B cell (primary cell): ENCODE measurements around the gene SYNE1. TPM values are rescaled to one million over a fixed set of nuclear protein-coding genes. Genes with fewer than 3 reads are reported as not detected.

Experiments used
- ATAC-seq: fragments of 200-7000 bp; cut with Tn5 transposase; one replicate; pipeline ENCODE4 v1.10.0; 2021; ENCODE audit warnings: low read depth, mild to moderate bottlenecking, moderate number of reproducible peaks, moderate library complexity
- CTCF ChIA-PET: fragments of 350-600 bp; sonication (Branson Sonifier 250); formaldehyde crosslinking; loops from one replicate; lab custom pipeline; 2021; ENCODE audit warnings: antibody characterized with exemption, inconsistent platforms; lab: Charles Lee
- POLR2A ChIA-PET: fragments of 350-600 bp; sonication (Branson Sonifier 250); formaldehyde crosslinking; loops from one replicate; lab custom pipeline; 2021; ENCODE audit warnings: antibody characterized with exemption; lab: Charles Lee
- DNase-seq: peaks from one replicate; pipeline ENCODE4 v3.0.0; 2013
- H2AFZ ChIP-seq: 2 replicates; pipeline ENCODE4 v1.6.1; 2012; ENCODE audit warnings: mild to moderate bottlenecking, low read depth, low read length; ENCODE audit not compliant: insufficient read depth, poor library complexity, severe bottlenecking
- H3K27ac ChIP-seq, 2 donors: 1 replicate in 1 of 2; 2 replicates in 1 of 2; pipeline ENCODE4 v1.5.1; 2012 to 2013; ENCODE audit warnings: low read length in 2 of 2, mild to moderate bottlenecking in 2 of 2, moderate library complexity in 1 of 2
- H3K27me3 ChIP-seq, 4 experiments: fragments of 200-600 bp in 1 of 4; sonication (generic) in 1 of 4; replicated peaks in 1 of 4; 1 replicate in 2 of 4; 2 replicates in 2 of 4; pipeline versions ENCODE4 v1.6.1 to v1.7.0; 2013 to 2016; ENCODE audit warnings: low read length in 3 of 4, mild to moderate bottlenecking in 2 of 4, mixed read lengths in 1 of 4, moderate library complexity in 1 of 4; ENCODE audit not compliant: insufficient read depth in 4 of 4, control insufficient read depth in 3 of 4; ENCODE audit errors: control extremely low read depth in 1 of 4
- H3K36me3 ChIP-seq, 2 experiments: replicated peaks in 1 of 2; 1 replicate in 1 of 2; 2 replicates in 1 of 2; pipeline versions ENCODE4 v1.6.1 to v1.7.1; 2013; ENCODE audit warnings: low read length in 1 of 2; ENCODE audit not compliant: insufficient read depth in 2 of 2, control insufficient read depth in 1 of 2; ENCODE audit errors: control extremely low read depth in 1 of 2, extremely low read depth in 1 of 2
- H3K4me1 ChIP-seq, 2 donors: fragments of 200-600 bp in 1 of 2; sonication (generic) in 1 of 2; 1 replicate in 1 of 2; 2 replicates in 1 of 2; pipeline versions ENCODE4 v1.5.1 to v1.6.1; 2013 to 2017; ENCODE audit warnings: low read length in 2 of 2; ENCODE audit not compliant: control insufficient read depth in 2 of 2, insufficient read depth in 2 of 2
- H3K4me2 ChIP-seq: replicated peaks from 2 replicates; pipeline ENCODE3; 2012; ENCODE audit warnings: mild to moderate bottlenecking, low read depth, low read length; ENCODE audit not compliant: poor library complexity, severe bottlenecking
- H3K4me3 ChIP-seq, 5 experiments: fragments of 200-600 bp in 1 of 5; sonication (generic) in 1 of 5; 1 replicate in 3 of 5; 2 replicates in 2 of 5; pipeline versions ENCODE4 v1.5.1 to v1.7.0; 2011 to 2016; ENCODE audit warnings: low read length in 4 of 5, mild to moderate bottlenecking in 4 of 5, low read depth in 2 of 5, control low read depth in 1 of 5, moderate library complexity in 1 of 5; ENCODE audit not compliant: insufficient read depth in 1 of 5; ENCODE audit errors: control extremely low read depth in 1 of 5, extremely low read depth in 1 of 5
- H3K79me2 ChIP-seq: fragments of 200-600 bp; sonication (generic); one replicate; pipeline ENCODE4 v1.6.0; 2016; ENCODE audit warnings: low read length; ENCODE audit not compliant: control insufficient read depth, insufficient read depth
- H3K9ac ChIP-seq: fragments of 200-600 bp; sonication (generic); 2 replicates; pipeline ENCODE4 v1.6.1; 2017; ENCODE audit warnings: mild to moderate bottlenecking, low read length, moderate library complexity
- H3K9me3 ChIP-seq, 3 donors: one replicate each; pipeline versions ENCODE4 v1.6.1 to v1.7.1; 2013; ENCODE audit warnings: low read length in 2 of 3; ENCODE audit not compliant: control insufficient read depth in 2 of 3, insufficient read depth in 1 of 3; ENCODE audit errors: control extremely low read depth in 1 of 3
- H4K20me1 ChIP-seq: 2 replicates; pipeline ENCODE4 v1.6.0; 2012; ENCODE audit warnings: mild to moderate bottlenecking, low read length; ENCODE audit not compliant: insufficient read depth, control insufficient read depth, poor library complexity, severe bottlenecking
- H3K27ac Mint-ChIP-seq: one replicate; pipeline ENCODE4 v1.8.0; 2021; ENCODE audit warnings: mixed read lengths
- H3K27me3 Mint-ChIP-seq: one replicate; pipeline ENCODE4 v1.8.0; 2021; ENCODE audit warnings: mixed read lengths
- H3K4me1 Mint-ChIP-seq: one replicate; pipeline ENCODE4 v1.8.0; 2021; ENCODE audit warnings: mixed read lengths
- H3K4me3 Mint-ChIP-seq: one replicate; pipeline ENCODE4 v1.8.0; 2021; ENCODE audit warnings: mixed read lengths
- H3K9me3 Mint-ChIP-seq: one replicate; pipeline ENCODE4 v1.8.0; 2022; ENCODE audit warnings: mixed read lengths; ENCODE audit not compliant: insufficient read depth
- CTCF ChIP-seq: fragments of 200-600 bp; IDR thresholded peaks from one replicate; pipeline ENCODE4 v1.8.0; 2022; ENCODE audit warnings: antibody characterized with exemption, mild to moderate bottlenecking
- EZH2 ChIP-seq: IDR thresholded peaks from 2 replicates; pipeline ENCODE4 v1.6.1; 2012; ENCODE audit warnings: borderline replicate concordance, low read depth, mild to moderate bottlenecking, moderate library complexity, low read length; ENCODE audit not compliant: insufficient read depth, poor library complexity, severe bottlenecking
- WGBS: methylation state at CpG from one replicate; pipeline ENCODE4 v1.1.5; 2013; ENCODE audit warnings: missing lambda C conversion rate; ENCODE audit not compliant: insufficient coverage; 5-methylcytosine and 5-hydroxymethylcytosine counted together
- intact Hi-C: fragments of 100-400 bp; cut with micrococcal nuclease; formaldehyde crosslinking; loops from one replicate; pipeline ENCODE4 v1.10.0; 2022
- polyA plus RNA-seq: library from polyadenylated mRNA; depleted of rRNA; stranded (reverse); fragments of >200 nt; gene quantifications from 2 replicates; pipeline ENCODE4 v1.2.3, GENCODE V29; 2012
- total RNA-seq, 2 donors: library from RNA; stranded (reverse); fragments of 120-200 nt in 1 of 2; gene quantifications; 1 replicate in 1 of 2; 2 replicates in 1 of 2; pipeline versions ENCODE4 v1.2.3 to v1.2.4, GENCODE V29; 2013 to 2022

SYNE1 gene
- total and polyA plus RNA-seq, 2 donors (not counting 1 experiment from before 2014, with no cell fraction given) = 49.2 to 108 TPM

DNA sequence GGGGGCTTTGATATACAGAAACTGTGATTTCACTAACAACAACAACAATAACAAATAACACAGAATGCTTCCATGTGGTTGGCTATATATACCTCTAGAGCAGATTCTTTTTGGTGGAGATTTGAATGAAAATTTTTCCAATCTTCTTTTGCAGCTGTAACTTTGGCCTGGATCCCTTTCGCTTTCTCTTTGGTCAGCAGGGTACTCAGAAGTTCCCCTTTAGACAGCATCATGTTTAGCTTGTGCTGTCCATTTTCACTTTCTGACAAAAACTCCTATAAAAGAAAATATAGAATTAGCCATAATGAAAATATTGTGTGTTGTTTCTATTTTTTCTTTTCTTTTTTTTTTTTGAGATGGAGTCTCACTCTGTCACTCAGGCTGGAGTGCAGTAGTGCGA is 264.2 kb downstream of the SYNE1 start:
- Mint-ChIP-seq H3K4me1 (no peaks in the 10 kb centered on the region), H3K9me3 (no peaks in the 10 kb centered on the region), H3K27ac (no peak overlapping the region), H3K27me3 (peaks cover 11% of the 10 kb centered on the region), H3K4me3 (no peak overlapping the region)
- H3K27ac ChIP-seq = no peak overlapping the region
- peaks cover 0 to 4% (median 0%) of the 10 kb centered on the region in 4 experiments for H3K27me3 ChIP-seq
- intact Hi-C loops = no loop called here
- H3K36me3 ChIP-seq = no peaks in the 10 kb centered on the region
- ATAC-seq = no peak
- ChIA-PET POLR2A (no interaction called here), CTCF (interaction anchor here (0.8 kb wide), 1 partner anchor 34 kb away, joined by 3 read pairs; no protein-coding TSS in a partner anchor)
- H4K20me1 ChIP-seq = no peaks in the 10 kb centered on the region
- WGBS = no CpG with 5 or more reads among the region's 2 CpGs
- DNase-seq = no peak
- TF ChIP-seq EZH2 (no peak), CTCF (no peak)
- no peak overlapping the region for H2AFZ ChIP-seq
- H3K9ac ChIP-seq = no peak overlapping the region
- no peak overlapping the region for H3K4me2 ChIP-seq
- H3K9me3 ChIP-seq = no peaks in the 10 kb centered on the region
- H3K4me3 ChIP-seq = no peak overlapping the region
- H3K79me2 ChIP-seq = no peaks in the 10 kb centered on the region
- H3K4me1 ChIP-seq = no peaks in the 10 kb centered on the region

- Histone ChIP-seq H3K9ac (no peak overlapping the region), H4K20me1 (no peaks in the 10 kb centered on the region), H3K36me3 (no peaks in the 10 kb centered on the region), H3K4me1 (no peaks in the 10 kb centered on the region), H3K4me2 (no peak overlapping the region), H3K79me2 (no peaks in the 10 kb centered on the region), H3K27ac (no peak overlapping the region), H3K4me3 (no peak overlapping the region), H3K27me3 (peaks cover 0 to 4% (median 0%) of the 10 kb centered on the region in 4 experiments), H2AFZ (no peak overlapping the region), H3K9me3 (no peaks in the 10 kb centered on the region)
- POLR2A ChIA-PET = no interaction called here
- H3K27ac Mint-ChIP-seq = no peak overlapping the region
- TF ChIP-seq CTCF = no peak
- no peak for TF ChIP-seq EZH2
- CTCF ChIA-PET = no interaction called here
- no peaks in the 10 kb centered on the region for H3K9me3 Mint-ChIP-seq
- H3K27me3 Mint-ChIP-seq = peaks cover 11% of the 10 kb centered on the region
- intact Hi-C loops = no loop called here
- no peak for ATAC-seq
- H3K4me1 Mint-ChIP-seq = no peaks in the 10 kb centered on the region
- no peak for DNase-seq
- H3K4me3 Mint-ChIP-seq = no peak overlapping the region
Observed at GRCh38 chr6:152371775-152372174, 265.4 kb downstream of the SYNE1 start.
